OCI-LY3 (cell line): ENCODE measurements around the gene NLGN2.

Source experiments
- H2AFZ ChIP-seq: fragments of 200-600, 300-600 bp; shearing (Covaris generic); 2 replicates; pipeline ENCODE4 v1.6.0; 2014; ENCODE audit warnings: antibody characterized with exemption, low read depth, low read length
- H3K27ac ChIP-seq: fragments of 200-600, 300-600 bp; sonication (generic); 2 replicates; pipeline ENCODE4 v1.5.1; 2014; ENCODE audit warnings: mild to moderate bottlenecking, low read length, moderate library complexity, mixed read lengths
- H3K27me3 ChIP-seq: fragments of 200-600, 300-600 bp; sonication (generic); 2 replicates; pipeline ENCODE4 v1.6.1; 2014; ENCODE audit warnings: low read depth, low read length, mixed read lengths
- H3K36me3 ChIP-seq: fragments of 200-600, 300-600 bp; sonication (generic); replicated peaks from 2 replicates; pipeline ENCODE3; 2014; ENCODE audit warnings: low read depth, low read length, mixed read lengths
- H3K4me1 ChIP-seq: fragments of 300-600, 200-600 bp; sonication (generic); 2 replicates; pipeline ENCODE4 v1.6.1; 2014; ENCODE audit warnings: low read length, mixed read lengths
- H3K4me2 ChIP-seq: fragments of 200-600, 300-600 bp; sonication (generic); 2 replicates; pipeline ENCODE4 v1.6.1; 2014; ENCODE audit warnings: low read length, mixed read lengths
- H3K4me3 ChIP-seq: fragments of 300-600, 200-600 bp; sonication (generic); 2 replicates; pipeline ENCODE4 v1.5.1; 2014; ENCODE audit warnings: antibody characterized with exemption, mild to moderate bottlenecking, low read length, moderate library complexity
- H3K79me2 ChIP-seq: fragments of 300-600, 200-600 bp; shearing (Covaris generic); 2 replicates; pipeline ENCODE4 v1.6.1; 2014; ENCODE audit warnings: mild to moderate bottlenecking, low read length, mixed read lengths
- H3K9ac ChIP-seq: fragments of 300-600, 200-600 bp; shearing (Covaris generic); 2 replicates; pipeline ENCODE4 v1.6.0; 2014; ENCODE audit warnings: mild to moderate bottlenecking, low read length, moderate library complexity
- H3K9me3 ChIP-seq: fragments of 200-600, 300-600 bp; shearing (Covaris generic); 2 replicates; pipeline ENCODE4 v1.6.1; 2014; ENCODE audit warnings: low read length, mixed read lengths; ENCODE audit not compliant: insufficient read depth
- H4K20me1 ChIP-seq: fragments of 200-600, 300-600 bp; sonication (generic); 2 replicates; pipeline ENCODE4 v1.6.1; 2016; ENCODE audit warnings: low read length, mixed read lengths; ENCODE audit not compliant: insufficient read depth
- EZH2phosphoT487 ChIP-seq: fragments of 200-600 bp; shearing (Covaris generic); IDR thresholded peaks from 2 replicates; pipeline ENCODE4 v1.6.1; 2018; ENCODE audit warnings: antibody characterized with exemption, mixed run types, low read depth
- TF ChIP-seq, protein P1 (sequence below): fragments of 200-600, 300-600 bp; sonication (generic); IDR thresholded peaks from 2 replicates; pipeline ENCODE4 v1.5.1; 2014; ENCODE audit warnings: antibody characterized with exemption, low read length, low read depth

Gene NLGN2

GRCh38 chr17:7460850-7461660 lies 53.4 kb downstream of the NLGN2 start:
- no peak overlapping the region for H3K27ac ChIP-seq
- H2AFZ ChIP-seq: no peak overlapping the region
- H4K20me1 ChIP-seq: no peaks in the 10 kb centered on the region
- no peaks in the 10 kb centered on the region for H3K27me3 ChIP-seq
- H3K9me3 ChIP-seq: no peaks in the 10 kb centered on the region
- H3K4me2 ChIP-seq: no peak overlapping the region
- peaks cover 4% of the 10 kb centered on the region; the same call in 1 of the 2 replicates for H3K4me1 ChIP-seq
- H3K4me3 ChIP-seq: no peak overlapping the region
- no peaks in the 10 kb centered on the region for H3K36me3 ChIP-seq
- H3K79me2 ChIP-seq: no peaks in the 10 kb centered on the region
- no peak overlapping the region for H3K9ac ChIP-seq
- TF ChIP-seq EZH2phosphoT487: no peak
- TF ChIP-seq, protein P1, sequence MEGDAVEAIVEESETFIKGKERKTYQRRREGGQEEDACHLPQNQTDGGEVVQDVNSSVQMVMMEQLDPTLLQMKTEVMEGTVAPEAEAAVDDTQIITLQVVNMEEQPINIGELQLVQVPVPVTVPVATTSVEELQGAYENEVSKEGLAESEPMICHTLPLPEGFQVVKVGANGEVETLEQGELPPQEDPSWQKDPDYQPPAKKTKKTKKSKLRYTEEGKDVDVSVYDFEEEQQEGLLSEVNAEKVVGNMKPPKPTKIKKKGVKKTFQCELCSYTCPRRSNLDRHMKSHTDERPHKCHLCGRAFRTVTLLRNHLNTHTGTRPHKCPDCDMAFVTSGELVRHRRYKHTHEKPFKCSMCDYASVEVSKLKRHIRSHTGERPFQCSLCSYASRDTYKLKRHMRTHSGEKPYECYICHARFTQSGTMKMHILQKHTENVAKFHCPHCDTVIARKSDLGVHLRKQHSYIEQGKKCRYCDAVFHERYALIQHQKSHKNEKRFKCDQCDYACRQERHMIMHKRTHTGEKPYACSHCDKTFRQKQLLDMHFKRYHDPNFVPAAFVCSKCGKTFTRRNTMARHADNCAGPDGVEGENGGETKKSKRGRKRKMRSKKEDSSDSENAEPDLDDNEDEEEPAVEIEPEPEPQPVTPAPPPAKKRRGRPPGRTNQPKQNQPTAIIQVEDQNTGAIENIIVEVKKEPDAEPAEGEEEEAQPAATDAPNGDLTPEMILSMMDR: no peak

- TF ChIP-seq EZH2phosphoT487: no peak
- TF ChIP-seq, protein P1: no peak
- Histone ChIP-seq H3K9ac (no peak overlapping the region), H3K27me3 (no peaks in the 10 kb centered on the region), H4K20me1 (no peaks in the 10 kb centered on the region), H2AFZ (no peak overlapping the region), H3K27ac (no peak overlapping the region), H3K4me1 (no peaks in the 10 kb centered on the region), H3K9me3 (no peaks in the 10 kb centered on the region), H3K79me2 (no peaks in the 10 kb centered on the region), H3K4me3 (no peak overlapping the region), H3K36me3 (no peaks in the 10 kb centered on the region), H3K4me2 (no peak overlapping the region)
Measured at GRCh38 chr17:7462474-7463371, 55.1 kb downstream of the NLGN2 start.

DNA sequence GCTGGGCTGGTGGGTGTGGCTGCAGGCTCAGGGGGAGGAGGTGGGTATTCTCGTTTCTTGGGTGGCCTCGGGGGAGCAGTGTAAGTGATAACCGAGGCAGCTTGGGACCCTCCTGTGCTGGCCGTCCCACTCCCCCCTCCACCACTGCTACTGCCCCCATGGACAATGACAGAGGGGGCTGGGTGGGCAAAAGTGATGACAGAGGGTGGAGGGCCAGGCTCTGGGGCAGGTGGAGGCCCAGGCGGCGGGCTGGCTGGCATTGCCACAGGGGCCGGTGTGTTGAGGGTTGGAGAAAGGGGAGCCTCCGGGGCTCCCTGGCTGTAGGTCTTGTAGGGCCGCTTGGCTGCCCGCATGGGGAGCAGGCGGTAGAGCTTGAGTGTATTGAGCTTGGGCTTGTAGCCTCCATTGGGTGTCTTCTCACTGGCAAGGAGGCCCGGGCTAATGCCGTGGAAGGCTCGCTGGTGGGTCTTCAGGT lies 55.8 kb downstream of the NLGN2 start:
- Histone ChIP-seq H3K4me1 (no peaks in the 10 kb centered on the region), H3K4me3 (no peak overlapping the region), H3K36me3 (no peaks in the 10 kb centered on the region), H3K27me3 (no peaks in the 10 kb centered on the region), H3K79me2 (no peaks in the 10 kb centered on the region), H3K9me3 (no peaks in the 10 kb centered on the region), H3K4me2 (no peak overlapping the region), H3K9ac (no peak overlapping the region), H3K27ac (no peak overlapping the region), H4K20me1 (no peaks in the 10 kb centered on the region), H2AFZ (no peak overlapping the region)
- TF ChIP-seq, protein P1: no peak
- TF ChIP-seq EZH2phosphoT487: no peak

- H4K20me1 ChIP-seq: no peaks in the 10 kb centered on the region
- no peak overlapping the region for H3K4me3 ChIP-seq
- TF ChIP-seq, protein P1: no peak
- TF ChIP-seq EZH2phosphoT487: no peak
- no peaks in the 10 kb centered on the region for H3K79me2 ChIP-seq
- no peak overlapping the region for H3K9ac ChIP-seq
- H3K27me3 ChIP-seq: no peaks in the 10 kb centered on the region
- H3K36me3 ChIP-seq: no peaks in the 10 kb centered on the region
- no peaks in the 10 kb centered on the region for H3K9me3 ChIP-seq
- H3K4me1 ChIP-seq: no peaks in the 10 kb centered on the region
- H3K27ac ChIP-seq: no peak overlapping the region
- H3K4me2 ChIP-seq: no peak overlapping the region
- no peak overlapping the region for H2AFZ ChIP-seq
Measured at GRCh38 chr17:7464081-7464480, 56.4 kb downstream of the NLGN2 start.
